CD14-positive monocyte (primary cell): Measurements from ENCODE around the gene ZNF503. TPM values are rescaled to one million over a fixed set of nuclear protein-coding genes. Genes with fewer than 3 reads are reported as not detected.

Experiments
- DNase-seq, 3 donors: peaks; one replicate each; pipeline ENCODE4 v3.0.0-alpha.2; 2011 to 2022
- H2AFZ ChIP-seq: 2 replicates; pipeline ENCODE4 v1.6.0; 2012; ENCODE audit warnings: mild to moderate bottlenecking, low read depth, low read length, inconsistent platforms; ENCODE audit not compliant: insufficient read depth, poor library complexity, severe bottlenecking
- H3K27ac ChIP-seq, 2 donors: 1 replicate in 1 of 2; 2 replicates in 1 of 2; pipeline ENCODE4 v1.5.1; 2012 to 2013; ENCODE audit warnings: low read length in 2 of 2, control low read depth in 1 of 2, inconsistent platforms in 1 of 2, low read depth in 1 of 2, mild to moderate bottlenecking in 1 of 2
- H3K27me3 ChIP-seq, 2 donors: one replicate each; pipeline versions ENCODE4 v1.6.0 to v1.6.1; 2011 to 2013; ENCODE audit warnings: low read length in 2 of 2; ENCODE audit not compliant: control insufficient read depth in 2 of 2, insufficient read depth in 2 of 2
- H3K36me3 ChIP-seq, 2 donors: replicated peaks in 1 of 2; 1 replicate in 1 of 2; 2 replicates in 1 of 2; pipeline versions ENCODE4 v1.5.1 to v1.6.1; 2012 to 2013; ENCODE audit warnings: low read length in 2 of 2, control low read depth in 1 of 2, inconsistent platforms in 1 of 2, mild to moderate bottlenecking in 1 of 2; ENCODE audit not compliant: insufficient read depth in 2 of 2, control insufficient read depth in 1 of 2
- H3K4me1 ChIP-seq, 2 donors: 1 replicate in 1 of 2; 2 replicates in 1 of 2; pipeline versions ENCODE4 v1.5.1 to v1.6.1; 2012 to 2013; ENCODE audit warnings: low read length in 2 of 2, control low read depth in 1 of 2, inconsistent platforms in 1 of 2, mild to moderate bottlenecking in 1 of 2, moderate library complexity in 1 of 2; ENCODE audit not compliant: insufficient read depth in 2 of 2, control insufficient read depth in 1 of 2
- H3K4me2 ChIP-seq: replicated peaks from 2 replicates; pipeline ENCODE3; 2012; ENCODE audit warnings: low read length, moderate library complexity, mild to moderate bottlenecking; ENCODE audit not compliant: poor library complexity, severe bottlenecking; ENCODE audit errors: extremely low read depth
- H3K4me3 ChIP-seq, 3 experiments: fragments of 200-600 bp in 1 of 3; sonication (generic) in 1 of 3; replicated peaks in 1 of 3; 1 replicate in 2 of 3; 2 replicates in 1 of 3; pipeline ENCODE4 v1.5.1; 2011 to 2013; ENCODE audit warnings: low read length in 3 of 3, mild to moderate bottlenecking in 3 of 3, control low read depth in 2 of 3, low read depth in 2 of 3, inconsistent platforms in 1 of 3, moderate library complexity in 1 of 3
- H3K79me2 ChIP-seq: 2 replicates; pipeline ENCODE4 v1.6.0; 2012; ENCODE audit warnings: mild to moderate bottlenecking, control low read depth, inconsistent platforms, low read length, moderate library complexity; ENCODE audit not compliant: insufficient read depth
- H3K9ac ChIP-seq: 2 replicates; pipeline ENCODE4 v1.6.0; 2017; ENCODE audit warnings: low read length, mild to moderate bottlenecking; ENCODE audit not compliant: insufficient read depth, poor library complexity, severe bottlenecking
- H3K9me3 ChIP-seq, 2 donors: replicated peaks in 1 of 2; 1 replicate in 1 of 2; 2 replicates in 1 of 2; pipeline versions ENCODE4 v1.5.1 to v1.6.1; 2012 to 2013; ENCODE audit warnings: low read length in 2 of 2, control low read depth in 1 of 2; ENCODE audit not compliant: control insufficient read depth in 1 of 2, insufficient read depth in 1 of 2
- H4K20me1 ChIP-seq: 2 replicates; pipeline ENCODE4 v1.6.0; 2012; ENCODE audit warnings: mild to moderate bottlenecking, low read length, control low read depth, moderate library complexity; ENCODE audit not compliant: insufficient read depth
- H3K27ac Mint-ChIP-seq, 7 donors: one replicate each; pipeline ENCODE4 v1.8.0; 2020; ENCODE audit warnings: mild to moderate bottlenecking in 7 of 7, mixed read lengths in 7 of 7, moderate library complexity in 6 of 7, inconsistent platforms in 2 of 7
- H3K27me3 Mint-ChIP-seq, 3 donors: one replicate each; pipeline ENCODE4 v1.8.0; 2021 to 2022; ENCODE audit warnings: low read depth in 3 of 3, mild to moderate bottlenecking in 3 of 3, mixed read lengths in 3 of 3, moderate library complexity in 3 of 3, inconsistent platforms in 1 of 3
- H3K36me3 Mint-ChIP-seq, 2 donors: one replicate each; pipeline ENCODE4 v1.8.0; 2020; ENCODE audit warnings: mixed read lengths in 2 of 2, inconsistent platforms in 1 of 2, mild to moderate bottlenecking in 1 of 2
- H3K4me1 Mint-ChIP-seq: one replicate; pipeline ENCODE4 v1.8.0; 2020; ENCODE audit warnings: mild to moderate bottlenecking, mixed read lengths
- H3K4me3 Mint-ChIP-seq, 2 donors: one replicate each; pipeline ENCODE4 v1.8.0; 2020; ENCODE audit warnings: mild to moderate bottlenecking in 2 of 2, mixed read lengths in 2 of 2, moderate library complexity in 1 of 2
- H3K9me3 Mint-ChIP-seq, 7 donors: one replicate each; pipeline ENCODE4 v1.8.0; 2020 to 2022; ENCODE audit warnings: mixed read lengths in 7 of 7, mild to moderate bottlenecking in 6 of 7, moderate library complexity in 6 of 7, inconsistent platforms in 2 of 7
- CTCF ChIP-seq: fragments of 200-600 bp; IDR thresholded peaks from one replicate; pipeline ENCODE4 v1.8.0; 2022; ENCODE audit warnings: antibody characterized with exemption, mild to moderate bottlenecking
- WGBS: methylation state at CpG from one replicate; pipeline ENCODE4 v1.1.5; 2013; ENCODE audit warnings: missing lambda C conversion rate; ENCODE audit not compliant: insufficient coverage; 5-methylcytosine and 5-hydroxymethylcytosine counted together
- intact Hi-C, 2 donors: fragments of 100-400 bp; cut with micrococcal nuclease; formaldehyde crosslinking; loops; one replicate each; pipeline versions ENCODE4 v1.15.0 to v1.15.1; 2023
- polyA minus RNA-seq: library from RNA; depleted of rRNA, polyadenylated mRNA; stranded (reverse); fragments of >200 nt; gene quantifications from 2 replicates; pipeline ENCODE4 v1.2.3, GENCODE V29; 2012
- polyA plus RNA-seq, 3 donors: library from polyadenylated mRNA; depleted of rRNA in 1 of 3; unstranded in 2 of 3; stranded (reverse) in 1 of 3; fragments of 300-500 nt in 2 of 3; fragments of >200 nt in 1 of 3; fragmentation: Illumina TruSeq in 2 of 3; gene quantifications; 1 replicate in 2 of 3; 2 replicates in 1 of 3; pipeline ENCODE4 v1.2.3, GENCODE V29; 2012 to 2021
- total RNA-seq, 12 experiments: library from RNA in 1 of 12; stranded (reverse) in 1 of 12; fragments of 120-200 nt in 1 of 12; gene quantifications; one replicate each; pipeline ENCODE4 v1.2.4 and lab custom pipeline; 2013 to 2026; ENCODE audit warnings: mixed read lengths in 6 of 12, inconsistent platforms in 1 of 12

The ZNF503 gene
- total RNA-seq (2013), result 2.4 TPM
- polyA plus RNA-seq (1 to 10 TPM in 2 of 3 donors, under 1 TPM in 1; 0.65 to 7.2 (median 1.3) TPM), polyA minus RNA-seq (5.1 and 6.9 TPM in 2 replicates), total RNA-seq (lab: John Stamatoyannopoulos, UW) (2.0 to 24.0 (median 7.4) reads per million in 11 experiments)

GRCh38 chr10:75401569-75402485, at the start of gene ZNF503:
Gene ZNF503, minus strand, starts transcription at chr10:75401764. Its CDS starts 345 bp downstream, at chr10:75401419.
- Mint-ChIP-seq H3K4me1 (peaks cover 37% of the 10 kb centered on the region), H3K9me3 (peaks cover 0 to 23% (median 14%) of the 10 kb centered on the region in 7 donors), H3K4me3 (peak within 1 kb of the TSS; percentile 97 to 98), H3K36me3 (peaks cover 32 to 37% of the 10 kb centered on the region in 2 donors), H3K27me3 (peaks cover 51 to 66% (median 57%) of the 10 kb centered on the region in 3 donors), H3K27ac (peak within 1 kb of the TSS; percentile 90 to 98 (median 96))
- H4K20me1 ChIP-seq, result peaks cover 52% of the 10 kb centered on the region
- intact Hi-C loops, result loop anchor here (2.0 to 10.0 kb wide), 6 partner anchors 125 to 635 kb away; no protein-coding TSS in a partner anchor
- WGBS, result under 1% methylated on average over 84 of the region's 88 CpGs
- peak within 1 kb of the TSS; percentile 85 for H2AFZ ChIP-seq
- peak; percentile 2 for TF ChIP-seq CTCF
- peak within 1 kb of the TSS; percentile 74 for H3K9ac ChIP-seq
- H3K4me2 ChIP-seq, result peak within 1 kb of the TSS; percentile 98
- peaks cover 40 to 58% of the 10 kb centered on the region in 2 donors for H3K27me3 ChIP-seq
- DNase-seq, result peak; percentile 82 to 87 (median 86)
- H3K79me2 ChIP-seq, result peaks cover 13% of the 10 kb centered on the region
- peaks cover 2 to 10% of the 10 kb centered on the region in 2 donors for H3K36me3 ChIP-seq
- peak within 1 kb of the TSS; percentile 85 to 94 for H3K27ac ChIP-seq
- H3K9me3 ChIP-seq, result peaks cover 0 to 14% of the 10 kb centered on the region in 2 donors
- peak within 1 kb of the TSS; percentile 81 to 100 (median 83) for H3K4me3 ChIP-seq
- peaks cover 41 to 62% of the 10 kb centered on the region in 2 donors for H3K4me1 ChIP-seq
